ENCODE data around the gene PLXNC1. TPM values are rescaled to one million over a fixed set of nuclear protein-coding genes. Genes with fewer than 3 reads are reported as not detected.

The PLXNC1 gene
- total and polyA plus RNA-seq, 2 donors (not counting 1 experiment from before 2014, with no cell fraction given) = 15.1 to 86.9 TPM

DNA sequence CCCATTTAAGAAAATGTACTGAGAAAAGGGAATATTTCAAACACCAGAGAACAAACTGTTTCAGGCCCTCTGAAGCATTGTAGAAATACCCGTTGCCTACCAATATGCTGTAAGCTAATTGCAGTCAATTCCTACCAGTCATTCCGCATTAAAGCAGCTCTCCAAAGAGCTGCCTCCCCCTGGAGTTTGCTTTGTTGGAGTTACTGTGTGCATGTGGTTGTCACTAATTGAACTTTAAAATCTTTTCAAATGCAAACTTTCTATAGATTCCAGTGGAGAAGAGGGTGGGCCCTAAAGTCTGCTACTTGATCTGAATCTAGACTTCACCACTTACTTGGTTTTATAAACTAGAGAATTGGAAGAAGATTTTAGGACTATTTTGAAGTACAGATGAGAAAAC, 112.7 kb downstream of the PLXNC1 start:
- Histone ChIP-seq H3K4me3 (replicated peaks in 1 of 4; ENCODE audit: control extremely low read depth in 1 of 4, insufficient read depth in 1 of 4, low read depth in 3 of 4, low read length in 4 of 4) (no peak overlapping the region), H4K20me1 (ENCODE audit: control insufficient read depth, extremely low read depth, insufficient read depth, low read length) (no peaks in the 10 kb centered on the region), H3K36me3 (ENCODE audit: control insufficient read depth, insufficient read depth, low read length) (no peaks in the 10 kb centered on the region), H2AFZ (ENCODE audit: low read length) (no peak overlapping the region), H3K4me2 (ENCODE audit: extremely low read depth, insufficient read depth, low read length) (no peak overlapping the region), H3K27ac (ENCODE audit: insufficient read depth, low read length) (no peak overlapping the region), H3K4me1 (ENCODE audit: control insufficient read depth, extremely low read depth, insufficient read depth, low read length) (peaks cover 17% of the 10 kb centered on the region), H3K9ac (ENCODE audit: insufficient read depth, low read length) (no peak overlapping the region), H3K79me2 (ENCODE audit: control insufficient read depth, insufficient read depth, low read length) (no peaks in the 10 kb centered on the region), H3K9me3 (ENCODE audit: control insufficient read depth, insufficient read depth, low read depth, low read length) (no peaks in the 10 kb centered on the region), H3K27me3 (ENCODE audit: control insufficient read depth, insufficient read depth, low read length) (no peaks in the 10 kb centered on the region)
- no peak for TF ChIP-seq EZH2 (IDR thresholded peaks at IDR 0.05; ENCODE audit: low read length, missing control alignments)
- TF ChIP-seq, protein P1, sequence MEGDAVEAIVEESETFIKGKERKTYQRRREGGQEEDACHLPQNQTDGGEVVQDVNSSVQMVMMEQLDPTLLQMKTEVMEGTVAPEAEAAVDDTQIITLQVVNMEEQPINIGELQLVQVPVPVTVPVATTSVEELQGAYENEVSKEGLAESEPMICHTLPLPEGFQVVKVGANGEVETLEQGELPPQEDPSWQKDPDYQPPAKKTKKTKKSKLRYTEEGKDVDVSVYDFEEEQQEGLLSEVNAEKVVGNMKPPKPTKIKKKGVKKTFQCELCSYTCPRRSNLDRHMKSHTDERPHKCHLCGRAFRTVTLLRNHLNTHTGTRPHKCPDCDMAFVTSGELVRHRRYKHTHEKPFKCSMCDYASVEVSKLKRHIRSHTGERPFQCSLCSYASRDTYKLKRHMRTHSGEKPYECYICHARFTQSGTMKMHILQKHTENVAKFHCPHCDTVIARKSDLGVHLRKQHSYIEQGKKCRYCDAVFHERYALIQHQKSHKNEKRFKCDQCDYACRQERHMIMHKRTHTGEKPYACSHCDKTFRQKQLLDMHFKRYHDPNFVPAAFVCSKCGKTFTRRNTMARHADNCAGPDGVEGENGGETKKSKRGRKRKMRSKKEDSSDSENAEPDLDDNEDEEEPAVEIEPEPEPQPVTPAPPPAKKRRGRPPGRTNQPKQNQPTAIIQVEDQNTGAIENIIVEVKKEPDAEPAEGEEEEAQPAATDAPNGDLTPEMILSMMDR (conservative IDR thresholded peaks at IDR 0.05 in 1 of 2, IDR thresholded peaks at IDR 0.05 in 1 of 2; ENCODE audit: low read depth in 1 of 2, low read length in 2 of 2) = no peak
- no peak for DNase-seq (ENCODE audit: low read depth in 2 of 2)

DNA sequence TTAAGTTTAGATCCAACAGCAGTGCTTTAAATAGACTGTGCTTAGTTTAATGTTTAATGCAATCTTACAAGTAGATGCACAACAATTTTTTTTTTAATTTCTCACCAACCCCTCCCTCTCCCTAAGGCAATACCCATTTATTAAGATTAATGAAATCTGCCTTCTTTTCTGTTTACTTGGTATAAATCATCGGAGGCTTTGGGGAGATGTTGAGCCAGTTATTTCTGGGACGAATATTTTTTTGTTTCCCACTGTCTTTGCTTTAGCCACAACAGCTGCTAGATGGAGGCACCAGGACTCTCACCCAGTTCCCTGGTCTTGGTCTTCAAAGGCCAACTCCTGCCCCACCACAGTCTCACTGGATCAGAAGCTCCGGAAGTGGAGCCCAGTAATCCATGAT, 113.4 kb downstream of the PLXNC1 start:
- Histone ChIP-seq H4K20me1 (ENCODE audit: control insufficient read depth, extremely low read depth, insufficient read depth, low read length) (no peaks in the 10 kb centered on the region), H3K27ac (ENCODE audit: insufficient read depth, low read length) (peak overlapping the region; percentile 76), H3K4me1 (ENCODE audit: control insufficient read depth, extremely low read depth, insufficient read depth, low read length) (peaks cover 24% of the 10 kb centered on the region), H3K9ac (ENCODE audit: insufficient read depth, low read length) (no peak overlapping the region), H2AFZ (ENCODE audit: low read length) (peak overlapping the region; percentile 42), H3K9me3 (ENCODE audit: control insufficient read depth, insufficient read depth, low read depth, low read length) (no peaks in the 10 kb centered on the region), H3K79me2 (ENCODE audit: control insufficient read depth, insufficient read depth, low read length) (no peaks in the 10 kb centered on the region), H3K27me3 (ENCODE audit: control insufficient read depth, insufficient read depth, low read length) (no peaks in the 10 kb centered on the region), H3K4me2 (ENCODE audit: extremely low read depth, insufficient read depth, low read length) (peak overlapping the region; percentile 98), H3K4me3 (replicated peaks in 1 of 4; ENCODE audit: control extremely low read depth in 1 of 4, insufficient read depth in 1 of 4, low read depth in 3 of 4, low read length in 4 of 4) (peak overlapping the region; percentile 1 to 75 (median 46)), H3K36me3 (ENCODE audit: control insufficient read depth, insufficient read depth, low read length) (no peaks in the 10 kb centered on the region)
- TF ChIP-seq, protein P1 (conservative IDR thresholded peaks at IDR 0.05 in 1 of 2, IDR thresholded peaks at IDR 0.05 in 1 of 2; ENCODE audit: low read depth in 1 of 2, low read length in 2 of 2) = no peak
- DNase-seq (ENCODE audit: low read depth in 2 of 2) = no peak

DNA sequence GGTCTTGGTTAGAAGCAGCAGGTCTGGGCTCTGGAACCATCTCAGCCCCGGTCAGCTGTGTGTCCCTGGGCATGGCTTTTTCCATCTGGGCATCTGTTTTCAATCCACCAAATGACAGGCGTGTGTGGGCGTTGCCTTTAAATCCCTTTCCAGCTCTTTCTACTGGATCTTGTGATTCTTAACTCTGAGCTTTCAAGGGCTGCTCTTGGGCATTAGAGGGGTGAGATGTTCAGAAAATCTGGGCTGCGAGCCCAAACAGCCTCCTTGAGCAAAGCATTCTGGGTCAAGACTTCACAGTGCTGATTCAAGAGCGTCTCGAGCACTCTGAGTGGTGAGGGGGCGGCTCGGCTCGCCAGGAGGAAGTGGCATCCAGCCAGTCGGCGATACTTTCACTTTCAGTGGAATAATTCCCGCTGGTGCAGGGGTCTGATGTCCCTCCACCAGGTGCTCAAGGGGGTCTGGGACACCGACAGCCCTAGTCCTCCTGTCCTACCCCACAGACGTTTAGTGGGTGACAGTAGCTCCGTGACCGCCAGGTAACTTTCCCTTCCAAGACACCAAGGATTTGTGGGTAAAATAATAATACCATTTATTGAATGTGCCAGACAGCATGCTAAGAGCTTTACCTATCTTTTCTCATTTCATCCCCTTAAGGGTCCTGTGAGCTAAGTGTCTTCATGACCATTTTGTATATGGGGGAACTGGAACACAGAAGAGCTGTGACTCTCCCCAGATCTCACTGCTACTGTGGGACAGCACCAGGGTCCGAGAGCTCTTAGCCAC, 114.0 kb downstream of the PLXNC1 start:
- H3K9me3 ChIP-seq (ENCODE audit: control insufficient read depth, insufficient read depth, low read depth, low read length) = no peaks in the 10 kb centered on the region
- H3K27ac ChIP-seq (ENCODE audit: insufficient read depth, low read length) = peak overlapping the region; percentile 76
- no peaks in the 10 kb centered on the region for H4K20me1 ChIP-seq (ENCODE audit: control insufficient read depth, extremely low read depth, insufficient read depth, low read length)
- TF ChIP-seq, protein P1 (conservative IDR thresholded peaks at IDR 0.05 in 1 of 2, IDR thresholded peaks at IDR 0.05 in 1 of 2; ENCODE audit: low read depth in 1 of 2, low read length in 2 of 2) = no peak
- TF ChIP-seq EZH2 (IDR thresholded peaks at IDR 0.05; ENCODE audit: low read length, missing control alignments) = no peak
- peak overlapping the region; percentile 98 for H3K4me2 ChIP-seq (ENCODE audit: extremely low read depth, insufficient read depth, low read length)
- no peaks in the 10 kb centered on the region for H3K27me3 ChIP-seq (ENCODE audit: control insufficient read depth, insufficient read depth, low read length)
- DNase-seq (ENCODE audit: low read depth in 2 of 2) = peak; percentile 95 to 99
- no peaks in the 10 kb centered on the region for H3K79me2 ChIP-seq (ENCODE audit: control insufficient read depth, insufficient read depth, low read length)
- H2AFZ ChIP-seq (ENCODE audit: low read length) = peak overlapping the region; percentile 80
- peaks cover 25% of the 10 kb centered on the region for H3K4me1 ChIP-seq (ENCODE audit: control insufficient read depth, extremely low read depth, insufficient read depth, low read length)
- peak overlapping the region; percentile 63 to 75 (median 64) for H3K4me3 ChIP-seq (replicated peaks in 1 of 4; ENCODE audit: control extremely low read depth in 1 of 4, insufficient read depth in 1 of 4, low read depth in 3 of 4, low read length in 4 of 4)
- no peaks in the 10 kb centered on the region for H3K36me3 ChIP-seq (ENCODE audit: control insufficient read depth, insufficient read depth, low read length)
- peak overlapping the region; percentile 45 for H3K9ac ChIP-seq (ENCODE audit: insufficient read depth, low read length)

All from fibroblast of lung (primary cell).